NCI-H2196 treated with DMSO at 0.1 percent for 48 hours (cell line): Measurements from ENCODE around the gene UNC13C.

ENCODE experiments used
- DNase-seq: peaks from one replicate; lab custom pipeline; 2025; ENCODE audit not compliant: unreplicated experiment; lab: John Stamatoyannopoulos, UW

Gene UNC13C

GRCh38 chr15:54102704-54103103 is 124.5 kb downstream of the UNC13C start:
- no peak for DNase-seq

GRCh38 chr15:54109014-54109413 is 130.8 kb downstream of the UNC13C start:
- no peak for DNase-seq

- no peak for DNase-seq
These were observed 140.8 kb downstream of the UNC13C start for GRCh38 chr15:54119051-54119450.

GRCh38 chr15:54120949-54121463 is 142.8 kb downstream of the UNC13C start:
- no peak for DNase-seq

GRCh38 chr15:54127574-54127973 is 149.3 kb downstream of the UNC13C start:
- DNase-seq, result no peak

- DNase-seq, result no peak
These were observed 153.2 kb downstream of the UNC13C start for GRCh38 chr15:54131410-54131809.

- DNase-seq, result no peak
These were observed 170.9 kb downstream of the UNC13C start for GRCh38 chr15:54149115-54149531.

GRCh38 chr15:54150255-54150654 is 172.0 kb downstream of the UNC13C start:
- no peak for DNase-seq

- DNase-seq, result no peak
These were observed 180.8 kb downstream of the UNC13C start for GRCh38 chr15:54159012-54159411.

- DNase-seq, result no peak
These were observed 209.1 kb downstream of the UNC13C start for GRCh38 chr15:54187325-54187724.

GRCh38 chr15:54197995-54198394 is 219.8 kb downstream of the UNC13C start:
- no peak for DNase-seq

GRCh38 chr15:54206586-54207321 is 228.5 kb downstream of the UNC13C start:
- DNase-seq, result no peak

GRCh38 chr15:54208786-54209185 is 230.5 kb downstream of the UNC13C start:
- DNase-seq, result no peak

- DNase-seq, result no peak
These were observed 234.4 kb downstream of the UNC13C start for GRCh38 chr15:54212635-54213034.

- DNase-seq, result no peak
These were observed 248.2 kb downstream of the UNC13C start for GRCh38 chr15:54226455-54226854.

GRCh38 chr15:54227569-54227968 is 249.3 kb downstream of the UNC13C start:
- DNase-seq, result no peak

GRCh38 chr15:54250326-54250725 is 272.1 kb downstream of the UNC13C start:
- no peak for DNase-seq

- DNase-seq, result no peak
These were observed 277.9 kb downstream of the UNC13C start for GRCh38 chr15:54256190-54256589.

- no peak for DNase-seq
These were observed 295.7 kb downstream of the UNC13C start for GRCh38 chr15:54273928-54274327.

GRCh38 chr15:54277834-54278233 is 299.6 kb downstream of the UNC13C start:
- no peak for DNase-seq

- no peak for DNase-seq
These were observed 302.5 kb downstream of the UNC13C start for GRCh38 chr15:54280726-54281125.

- no peak for DNase-seq
These were observed 304.1 kb downstream of the UNC13C start for GRCh38 chr15:54282228-54282836.

GRCh38 chr15:54288049-54288448 is 309.8 kb downstream of the UNC13C start:
- DNase-seq, result no peak
